Measurements from ENCODE around the gene FNDC3B. TPM values are rescaled to one million over a fixed set of nuclear protein-coding genes. Genes with fewer than 3 reads are reported as not detected.

Gene FNDC3B
- total and polyA plus RNA-seq, 9 of the 15 experiments (the other 6 are each of a cell fraction or from before 2014, with no cell fraction given) = 7.0 to 35.8 (median 16.2) TPM

DNA sequence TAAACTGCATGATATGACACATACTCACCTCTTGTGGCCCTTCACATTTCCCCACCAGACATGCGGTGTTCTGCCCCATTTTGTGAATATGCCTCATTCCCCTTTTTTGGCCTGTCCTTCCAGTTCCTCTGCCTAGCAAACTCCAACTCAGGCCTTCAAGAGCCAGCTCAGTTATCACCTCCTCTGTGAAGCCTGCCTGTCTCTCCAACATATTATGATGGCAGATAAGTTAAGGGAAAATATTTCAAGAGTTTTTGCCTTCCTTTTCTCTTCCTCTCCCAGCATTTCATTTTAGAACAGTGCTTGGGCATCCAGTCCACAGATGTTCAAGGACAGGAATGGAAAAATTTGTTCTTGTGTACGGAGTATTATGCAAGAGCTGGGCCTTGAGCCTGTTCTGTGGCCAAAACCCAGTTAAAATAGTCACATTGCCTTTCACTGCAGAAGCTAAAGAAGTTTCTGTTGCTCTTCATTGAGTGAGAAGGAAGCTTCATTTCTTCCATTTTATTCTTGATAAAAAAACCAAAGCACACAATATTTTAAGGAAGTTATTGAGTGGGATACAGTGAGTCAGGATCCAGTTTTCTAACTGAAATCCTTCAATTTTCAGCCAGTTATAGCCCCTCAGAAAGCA, 216.8 kb downstream of the FNDC3B start:
- no peaks in the 10 kb centered on the region; a peak in 1 of 5 replicates for H3K4me1 ChIP-seq (replicated peaks in 1 of 2; ENCODE audit: control insufficient read depth in 2 of 2, insufficient read depth in 2 of 2, low read length in 2 of 2)
- H3K79me2 ChIP-seq (ENCODE audit: control insufficient read depth, insufficient read depth, low read length) = no peaks in the 10 kb centered on the region
- no peak for DNase-seq (ENCODE audit: extremely low read depth in 1 of 4, low spot score in 3 of 4)
- no peak overlapping the region for H3K9ac ChIP-seq (ENCODE audit: insufficient read depth in 1 of 2, low read depth in 2 of 2, low read length in 2 of 2)
- in situ Hi-C loops (cut with MboI) = no loop called here
- H3K9me1 ChIP-seq (ENCODE audit: control insufficient read depth, insufficient read depth, low read length) = no peaks in the 10 kb centered on the region
- no peak for ATAC-seq
- no peaks in the 10 kb centered on the region for H4K20me1 ChIP-seq (replicated peaks; ENCODE audit: control insufficient read depth, insufficient read depth, low read length)
- no peaks in the 10 kb centered on the region for H3K27me3 ChIP-seq (ENCODE audit: control insufficient read depth in 2 of 2, insufficient read depth in 2 of 2, low read length in 2 of 2)
- ChIA-PET POLR2A (no interaction called here), CTCF (ENCODE audit: low intra/inter-chr PET ratio) (interaction anchor here (0.9 kb wide), 1 partner anchor 77 kb away, joined by 3 read pairs; no protein-coding TSS in a partner anchor)
- no peak for FAIRE-seq
- intact Hi-C loops (cut with micrococcal nuclease) = no loop called here
- TF ChIP-seq NBN (IDR thresholded peaks at IDR 0.05; ENCODE audit: low read depth) (no peak), PCBP1 (IDR thresholded peaks at IDR 0.05; ENCODE audit: low read depth, low read length, poor library complexity, severe bottlenecking) (no peak), ASH1L (IDR thresholded peaks at IDR 0.05; ENCODE audit: borderline replicate concordance, low read depth, partially characterized antibody) (no peak), ZNF174 (CRISPR knock-in tag; IDR thresholded peaks at IDR 0.05) (no peak), ZFP36 (IDR thresholded peaks at IDR 0.05; ENCODE audit: low read depth, low read length, partially characterized antibody) (peak; percentile 78), SOX6 (IDR thresholded peaks at IDR 0.05) (no peak), ZNF551 (CRISPR knock-in tag; IDR thresholded peaks at IDR 0.05) (no peak)
- H3K4me3 ChIP-seq = no peak overlapping the region
- no peak overlapping the region for H3K4me2 ChIP-seq (ENCODE audit: insufficient read depth, low read length)
- no peak overlapping the region for H3K27ac ChIP-seq (ENCODE audit: extremely low read depth, low read depth, low read length)
- H3K36me3 ChIP-seq (ENCODE audit: control insufficient read depth, insufficient read depth, low read length) = peaks cover 48% of the 10 kb centered on the region
- WGBS (ENCODE audit: insufficient coverage, low coverage, missing lambda C conversion rate) = 79% methylated on average over 2 of the region's 2 CpGs
- no peak overlapping the region for H2AFZ ChIP-seq (ENCODE audit: low read depth, low read length)
- no peaks in the 10 kb centered on the region for H3K9me3 ChIP-seq (replicated peaks; ENCODE audit: control insufficient read depth, insufficient read depth, low read depth, low read length)
- BruUV-seq (replicated peaks) = no TSS peak
